GM21825 (cell line): ENCODE data around the gene NSUN5.
A peak's percentile ranks its signal among the peaks of the same experiment; 100 is the strongest.
"Not testable (repeated sequence)": the region's sequence is repeated elsewhere in the genome, so short reads cannot be mapped to it uniquely, and the experiment has no call there.

Experiments used
- ATAC-seq: cut with Tn5 transposase; IDR thresholded peaks from one replicate; pipeline ENCODE4 v1.9.1; 2021; ENCODE audit warnings: mild to moderate bottlenecking, moderate library complexity; ENCODE audit not compliant: unreplicated experiment

NSUN5 gene

GRCh38 chr7:73327449-73327848, 18.8 kb upstream of the NSUN5 start:
- ATAC-seq = not testable (repeated sequence)

GRCh38 chr7:73325424-73325823, 16.8 kb upstream of the NSUN5 start:
- ATAC-seq = not testable (repeated sequence)

DNA sequence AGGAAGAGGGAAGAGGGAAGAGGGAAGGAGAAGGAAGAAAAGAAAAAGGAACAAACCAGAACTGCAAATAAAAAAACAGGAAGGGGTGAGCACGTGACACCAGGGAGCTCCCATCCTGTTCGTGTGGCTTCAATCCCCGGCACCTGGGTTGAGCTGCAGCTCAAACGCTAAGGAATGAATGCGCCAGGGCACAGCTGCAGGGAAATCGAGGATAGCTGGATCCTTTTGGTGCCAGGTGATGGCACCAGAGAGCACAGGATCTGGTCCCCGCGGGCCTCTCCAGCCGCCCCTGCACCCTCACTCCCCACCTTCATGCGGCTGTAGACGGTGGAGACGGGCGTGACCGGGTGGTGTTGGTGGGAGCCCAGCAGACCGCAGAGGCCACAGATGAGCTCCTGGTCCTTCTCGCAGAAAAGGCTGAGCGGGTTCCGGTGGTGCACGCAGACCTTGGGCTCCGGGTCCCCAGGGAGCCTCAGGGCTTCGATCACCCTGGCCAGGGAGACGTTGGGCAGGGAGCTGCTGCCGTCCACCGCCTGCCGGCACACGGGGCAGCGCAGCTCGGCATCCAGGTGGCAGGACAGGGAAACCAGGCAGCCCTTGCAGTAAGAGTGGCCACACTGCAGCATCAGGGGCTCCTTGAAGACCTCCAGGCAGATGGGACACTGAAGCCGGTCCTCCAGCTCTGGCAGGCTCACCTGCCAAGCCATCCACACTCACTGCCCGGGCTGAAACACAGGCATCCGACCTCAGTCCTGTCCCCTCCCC, 15.6 kb upstream of the NSUN5 start:
- ATAC-seq = peak; percentile 67

DNA sequence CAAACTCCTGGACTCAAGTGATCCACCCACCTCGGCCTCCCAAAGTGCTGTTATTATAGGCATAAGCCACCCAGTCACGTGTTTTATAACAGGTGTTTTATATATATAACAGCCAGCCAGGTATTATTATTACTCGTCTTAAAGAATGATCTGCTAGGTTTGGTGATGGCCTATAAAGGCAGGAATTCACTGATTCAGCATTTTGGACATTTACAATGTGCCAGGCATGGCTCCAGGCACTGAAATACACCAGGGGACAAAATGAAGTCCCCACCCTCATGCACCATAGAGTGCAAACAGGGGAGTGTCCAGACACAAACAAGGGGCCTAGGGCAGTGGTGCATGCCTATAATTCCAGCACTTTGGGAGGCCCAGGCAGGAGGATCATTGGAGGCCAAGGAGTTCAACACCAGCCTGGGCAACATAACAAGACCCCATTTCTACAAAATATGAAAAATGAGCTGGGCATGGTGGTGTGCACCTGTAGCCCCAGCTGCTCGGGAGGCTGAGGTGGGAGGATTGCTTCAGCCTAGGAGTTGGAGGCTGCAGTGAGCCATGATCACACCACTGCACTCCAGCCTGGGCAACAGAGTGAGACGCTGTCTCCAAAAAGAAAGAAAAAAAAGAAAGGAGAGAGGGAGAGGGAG, 14.9 kb upstream of the NSUN5 start:
- ATAC-seq = not testable (repeated sequence)

DNA sequence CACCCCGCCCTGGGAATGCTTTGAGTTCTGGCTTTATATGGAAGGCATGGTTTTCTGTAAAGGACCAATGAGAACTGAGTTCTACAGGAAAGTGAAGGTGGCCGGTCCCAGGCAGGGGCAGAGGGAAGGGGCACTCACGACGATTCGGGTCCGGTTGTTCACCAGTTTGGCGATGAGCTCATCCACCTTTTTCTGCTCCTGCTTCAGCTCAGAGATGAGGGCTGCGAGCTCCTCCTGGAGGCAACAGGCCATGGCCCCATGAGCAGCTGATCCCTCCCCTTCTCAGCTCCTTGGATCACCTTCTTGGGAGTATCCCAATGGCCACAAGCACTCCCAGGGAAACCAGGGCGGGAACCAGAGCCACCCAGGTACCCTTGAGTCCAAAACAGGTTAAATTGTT, 11.4 kb upstream of the NSUN5 start:
- not testable (repeated sequence) for ATAC-seq

- ATAC-seq = not testable (repeated sequence)
Observed at GRCh38 chr7:73319541-73319940, 10.9 kb upstream of the NSUN5 start.

- not testable (repeated sequence) for ATAC-seq
Observed at GRCh38 chr7:73318656-73319204, 10.1 kb upstream of the NSUN5 start.

GRCh38 chr7:73316521-73316920, 7.9 kb upstream of the NSUN5 start:
- no peak for ATAC-seq

GRCh38 chr7:73314271-73314670, 5.6 kb upstream of the NSUN5 start:
- no peak for ATAC-seq

GRCh38 chr7:73313521-73313906, 4.9 kb upstream of the NSUN5 start:
- no peak for ATAC-seq

- ATAC-seq = no peak
Observed at GRCh38 chr7:73312831-73313520, 4.3 kb upstream of the NSUN5 start.

- ATAC-seq = not testable (repeated sequence)
Observed at GRCh38 chr7:73311421-73311820, 2.8 kb upstream of the NSUN5 start.

- ATAC-seq = peak; percentile 23
Observed at GRCh38 chr7:73308074-73308664, 457 bp downstream of the NSUN5 start.

- no peak for ATAC-seq
Observed at GRCh38 chr7:73307436-73307835, 1.2 kb downstream of the NSUN5 start.

DNA sequence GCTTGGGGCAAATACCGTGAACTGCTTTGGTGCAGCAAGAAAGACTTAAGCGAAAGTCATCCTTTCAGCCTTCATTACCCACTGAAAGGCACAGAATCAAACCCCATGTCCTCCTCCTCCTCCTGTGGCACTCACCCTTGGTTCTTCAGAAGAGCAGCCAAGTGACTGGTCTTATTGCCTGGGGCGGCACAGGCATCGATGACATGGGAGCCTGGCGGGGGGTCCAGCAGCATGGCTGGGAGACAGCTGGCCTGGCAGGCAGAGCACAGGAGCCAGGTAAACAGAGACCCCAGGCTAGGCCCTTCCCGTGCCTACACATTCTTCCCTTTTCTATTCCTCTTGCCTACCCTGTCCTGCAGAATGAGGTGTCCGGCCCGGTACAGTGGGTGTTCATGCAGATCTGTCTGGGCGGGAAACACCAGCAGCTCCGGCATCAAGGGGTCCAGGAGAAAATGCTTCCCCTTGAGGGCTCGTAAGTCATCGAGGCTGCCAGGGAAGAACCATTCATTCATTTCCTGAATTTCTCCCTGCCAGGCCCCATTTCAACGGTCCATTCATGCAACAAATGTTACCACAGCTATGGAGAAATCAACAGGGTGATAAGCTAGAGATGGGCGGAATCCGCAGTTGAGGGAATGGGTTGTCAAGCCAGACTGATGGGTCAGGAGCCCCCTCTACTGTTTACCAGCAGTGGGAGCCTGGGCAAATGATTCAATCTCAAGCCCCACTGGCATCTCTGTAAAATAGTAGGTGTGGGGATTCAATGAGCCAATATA, 3.8 kb downstream of the NSUN5 start:
- not testable (repeated sequence) for ATAC-seq

DNA sequence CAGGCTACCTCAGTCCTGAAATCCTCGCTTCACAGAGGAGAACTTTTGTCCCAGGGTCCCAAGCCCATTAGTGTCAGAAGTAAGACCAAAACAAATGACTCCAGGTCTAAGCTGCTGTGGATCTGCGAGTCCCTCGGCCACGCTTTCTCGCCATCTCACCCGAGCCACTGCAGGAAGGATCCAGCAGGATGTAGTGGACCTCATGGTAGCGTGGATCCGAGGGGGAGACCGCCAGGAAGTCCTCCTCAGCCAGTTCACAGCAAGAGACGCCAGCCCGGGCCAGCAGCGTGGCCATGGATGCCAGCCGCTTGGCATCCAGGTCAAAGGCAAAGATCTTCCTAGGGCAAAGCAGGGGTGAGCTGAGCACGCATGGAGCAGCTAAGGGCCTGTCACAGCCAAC, 4.6 kb downstream of the NSUN5 start:
- ATAC-seq = no peak

GRCh38 chr7:73303546-73303945, 5.1 kb downstream of the NSUN5 start:
- no peak for ATAC-seq

GRCh38 chr7:73302846-73303245, 5.8 kb downstream of the NSUN5 start:
- not testable (repeated sequence) for ATAC-seq

GRCh38 chr7:73301108-73301507, 7.5 kb downstream of the NSUN5 start:
- not testable (repeated sequence) for ATAC-seq

GRCh38 chr7:73299812-73300211, 8.8 kb downstream of the NSUN5 start:
- not testable (repeated sequence) for ATAC-seq
